ENCODE measurements around the gene CCNJL.

CCNJL gene

DNA sequence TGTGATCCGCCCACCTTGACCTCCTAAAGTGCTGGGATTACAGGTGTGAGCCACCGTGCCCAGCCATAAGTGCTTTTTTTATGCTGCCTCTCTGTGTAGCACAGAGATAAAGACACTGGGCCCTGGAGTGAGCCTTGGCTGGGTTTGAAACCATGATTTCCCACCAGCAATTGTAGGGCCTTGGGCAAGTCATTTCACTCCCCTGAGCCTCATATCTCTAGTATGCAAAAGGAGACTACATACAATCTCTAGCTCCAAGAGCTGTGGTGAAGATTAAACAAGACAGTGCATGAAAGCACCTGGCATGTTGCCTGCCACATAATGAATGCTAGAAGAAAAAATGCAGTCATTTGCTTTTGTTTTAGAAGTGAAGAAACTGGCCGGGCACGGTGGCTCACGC is 79.1 kb downstream of the CCNJL start:
- FAIRE-seq: no peak
- DNase-seq (ENCODE audit: insufficient read length, low spot score): no peak

DNA sequence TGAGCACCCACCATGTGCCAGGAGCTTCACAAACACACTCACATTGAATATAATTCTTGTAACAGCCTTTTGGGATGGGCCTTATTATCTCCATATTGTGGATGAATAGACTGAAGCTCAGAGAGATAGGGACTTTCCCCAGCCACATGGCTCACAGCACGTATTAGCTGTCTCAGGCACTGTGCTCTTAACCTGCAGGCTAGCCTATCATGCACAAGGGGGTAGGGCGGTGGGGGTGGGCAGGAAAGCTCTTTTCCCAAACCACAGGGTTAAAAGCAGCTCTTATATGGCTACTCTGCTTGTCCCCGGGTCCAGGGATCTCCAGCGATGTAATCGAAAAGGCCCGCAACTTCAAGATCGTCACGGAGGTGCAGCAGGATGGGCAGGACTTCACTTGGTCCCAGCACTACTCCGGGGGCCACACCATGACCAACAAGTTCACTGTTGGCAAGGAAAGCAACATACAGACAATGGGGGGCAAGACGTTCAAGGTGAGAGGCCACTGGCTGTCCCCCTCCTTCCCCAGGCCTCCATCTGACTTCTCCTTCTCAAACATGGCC is 80.5 kb downstream of the CCNJL start:
- no peak for FAIRE-seq
- DNase-seq (ENCODE audit: insufficient read length, low spot score): no peak

DNA sequence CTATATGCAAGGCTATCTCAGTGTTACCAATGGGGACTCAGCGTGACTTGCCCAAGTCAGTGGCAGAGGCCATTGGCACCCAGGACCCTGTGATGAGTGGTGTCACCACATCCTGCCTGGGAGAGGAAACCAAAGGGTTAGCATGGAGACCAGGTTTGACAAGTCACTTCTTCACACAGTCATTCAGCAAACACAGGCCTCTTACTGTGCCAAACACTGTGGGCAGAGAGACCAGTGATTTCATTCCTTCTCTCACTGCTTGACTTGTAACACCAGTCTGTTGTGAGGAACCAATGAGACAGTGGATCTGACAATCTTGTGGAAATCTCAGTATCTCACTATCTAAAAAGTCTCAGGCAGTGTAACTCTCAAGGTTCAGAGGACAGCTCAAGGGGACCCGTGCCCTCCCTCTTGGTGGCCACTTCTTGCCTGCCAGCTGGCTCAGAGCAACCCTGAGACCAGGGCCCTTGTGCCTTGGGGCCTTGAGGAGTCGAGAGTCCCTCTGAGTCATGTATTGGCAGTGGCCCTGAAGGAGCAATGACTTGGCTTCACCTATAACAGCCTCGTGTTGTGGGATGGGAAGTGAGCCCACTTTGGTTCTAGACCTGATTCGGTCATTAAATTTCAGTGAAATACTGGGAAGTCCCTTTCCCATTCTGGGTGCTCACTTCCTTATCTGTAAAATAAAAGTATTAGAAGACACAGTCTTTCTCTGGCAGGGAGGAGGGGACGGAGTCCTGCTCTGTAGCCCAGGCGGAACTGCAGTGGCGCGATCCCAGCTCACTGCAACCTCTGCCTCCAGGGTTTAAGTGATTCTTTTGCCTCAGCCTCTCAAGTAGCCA is 81.5 kb downstream of the CCNJL start:
- no peak for FAIRE-seq

DNA sequence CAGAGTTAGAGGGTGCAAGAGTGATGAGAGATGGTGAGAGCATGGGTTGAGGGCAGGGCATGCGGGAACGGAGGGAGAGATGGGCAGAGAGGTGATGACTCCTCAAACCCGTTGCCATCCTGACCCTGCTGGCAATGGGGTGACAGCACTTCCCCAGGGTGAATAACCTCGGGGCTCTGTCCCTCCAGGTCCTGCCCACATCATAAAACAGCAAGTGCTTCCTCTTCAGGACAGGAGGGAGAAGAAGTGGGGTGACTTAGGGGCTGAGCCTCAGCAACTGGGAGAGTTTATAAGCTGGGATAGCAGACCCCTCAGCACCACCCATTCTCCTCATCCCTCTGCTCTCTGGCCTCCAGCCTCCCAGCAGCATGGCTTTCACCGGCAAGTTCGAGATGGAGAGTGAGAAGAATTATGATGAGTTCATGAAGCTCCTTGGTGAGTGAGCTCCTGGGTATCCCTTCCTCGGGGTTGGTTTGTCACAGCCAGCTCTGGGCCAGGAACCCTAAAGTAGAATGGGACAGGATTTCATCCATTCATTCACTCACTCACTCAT is 83.1 kb downstream of the CCNJL start, which contains the start of gene FABP6:
Gene FABP6 (plus strand): TSS at position 317 of the 553 bp plus-strand sequence. CDS start 52 bp downstream, at position 369.
- no peak for FAIRE-seq
- no peak for DNase-seq (ENCODE audit: insufficient read length, low spot score)

More for the DNA sequence above, 81.5 kb downstream of the CCNJL start:
- DNase-seq (ENCODE audit: insufficient read length, low spot score): no peak

GRCh38 chr5:160227012-160227411 is 85.4 kb downstream of the CCNJL start:
- no peak for FAIRE-seq
- DNase-seq (ENCODE audit: insufficient read length, low spot score): no peak

- DNase-seq (ENCODE audit: insufficient read length, low spot score) (no peak), FAIRE-seq (no peak)
These were observed 91.3 kb downstream of the CCNJL start for GRCh38 chr5:160221082-160221481.

- DNase-seq (ENCODE audit: insufficient read length, low spot score): no peak
- FAIRE-seq: no peak
These were observed 93.0 kb downstream of the CCNJL start for GRCh38 chr5:160219356-160219755.

- no peak for FAIRE-seq
- no peak for DNase-seq (ENCODE audit: insufficient read length, low spot score)
These were observed 98.8 kb downstream of the CCNJL start for GRCh38 chr5:160213537-160213936.

DNA sequence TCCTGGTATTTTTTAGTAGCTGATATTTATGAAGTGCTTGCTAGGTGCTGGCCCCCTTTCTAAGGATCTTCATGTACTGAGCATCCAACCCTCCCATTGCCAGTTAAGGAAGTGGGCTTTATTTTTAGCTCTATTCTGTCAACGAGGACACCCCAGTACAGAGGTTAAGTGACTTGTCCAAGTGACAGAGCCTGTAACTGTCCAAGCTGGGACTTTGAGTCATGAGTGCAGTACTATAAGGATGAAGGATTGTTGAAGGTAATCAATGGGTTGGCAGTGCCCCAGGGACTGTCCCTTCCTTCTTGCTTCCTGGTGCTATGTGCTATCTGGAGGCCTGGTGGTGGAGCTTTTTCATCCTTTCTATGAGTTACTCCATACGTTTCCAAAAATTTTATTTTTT is 101.0 kb downstream of the CCNJL start:
- FAIRE-seq (no peak), DNase-seq (ENCODE audit: insufficient read length, low spot score) (no peak)

GRCh38 chr5:160210606-160211005 is 101.8 kb downstream of the CCNJL start:
- DNase-seq (ENCODE audit: insufficient read length, low spot score) (no peak), FAIRE-seq (no peak)

DNA sequence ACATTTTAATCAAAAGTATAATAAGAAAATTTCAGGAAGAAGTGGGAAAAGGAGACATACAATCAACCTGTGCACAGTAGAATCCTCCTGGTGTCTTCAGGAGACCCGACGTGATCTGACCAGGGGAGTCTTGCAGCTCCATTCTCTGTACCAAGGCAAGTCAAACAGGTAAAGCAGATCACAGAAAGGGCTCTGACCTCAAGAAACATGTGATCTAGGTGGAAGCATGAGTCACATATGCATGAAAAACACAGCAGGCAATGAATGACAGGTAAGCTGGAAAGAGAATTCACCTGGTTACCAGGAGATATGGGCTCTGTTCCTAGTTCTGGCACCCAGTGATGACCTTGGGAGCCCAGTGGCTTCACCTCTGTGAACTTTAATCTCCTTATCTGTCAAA is 102.4 kb downstream of the CCNJL start:
- no peak for FAIRE-seq
- no peak for DNase-seq (ENCODE audit: insufficient read length, low spot score)

GRCh38 chr5:160207061-160207460 is 105.3 kb downstream of the CCNJL start:
- FAIRE-seq: no peak

More at GRCh38 chr5:160207061-160207460, 105.3 kb downstream of the CCNJL start:
- no peak for DNase-seq (ENCODE audit: insufficient read length, low spot score)
